GM19099 (cell line): ENCODE measurements around the gene WNT11.

Source experiments
- POLR2A ChIP-seq: IDR thresholded peaks from 3 replicates; pipeline ENCODE4 v1.6.1; 2011; ENCODE audit warnings: low read depth; ENCODE audit not compliant: insufficient read length; ENCODE audit errors: extremely low read depth

The WNT11 gene

GRCh38 chr11:76214968-76215548 lies 8.8 kb upstream of the WNT11 start:
- no peak for TF ChIP-seq POLR2A

GRCh38 chr11:76214186-76214585 lies 7.9 kb upstream of the WNT11 start:
- no peak for TF ChIP-seq POLR2A

GRCh38 chr11:76212086-76213035 lies 6.1 kb upstream of the WNT11 start:
- TF ChIP-seq POLR2A = no peak

- no peak for TF ChIP-seq POLR2A
Observed at GRCh38 chr11:76210931-76211851, 4.9 kb upstream of the WNT11 start.

GRCh38 chr11:76209973-76210930 lies 4.0 kb upstream of the WNT11 start:
- TF ChIP-seq POLR2A = no peak

- no peak for TF ChIP-seq POLR2A
Observed at GRCh38 chr11:76209375-76209972, 3.2 kb upstream of the WNT11 start.

GRCh38 chr11:76208438-76209374 lies 2.4 kb upstream of the WNT11 start:
- TF ChIP-seq POLR2A = no peak

GRCh38 chr11:76207642-76208401 lies 1.5 kb upstream of the WNT11 start:
- TF ChIP-seq POLR2A = no peak

- no peak for TF ChIP-seq POLR2A
Observed at GRCh38 chr11:76206077-76206326, 300 bp downstream of the WNT11 start.

- TF ChIP-seq POLR2A = no peak
Observed at GRCh38 chr11:76205252-76206076, 838 bp downstream of the WNT11 start.

- no peak for TF ChIP-seq POLR2A
Observed at GRCh38 chr11:76203937-76204336, 2.4 kb downstream of the WNT11 start.
